Fibroblast of peridontal ligament (primary cell): ENCODE results near the gene GOLGA6B.
"Not testable (repeated sequence)": the region's sequence is repeated elsewhere in the genome, so short reads cannot be mapped to it uniquely, and the experiment has no call there.

ENCODE experiments used
- DNase-seq: peaks from one replicate; pipeline ENCODE4 v3.0.0-alpha.2; 2010; ENCODE audit errors: extremely low read depth

Gene GOLGA6B

GRCh38 chr15:72663931-72664330, 9.4 kb downstream of the GOLGA6B start:
- not testable (repeated sequence) for DNase-seq

GRCh38 chr15:72665706-72666105, 11.2 kb downstream of the GOLGA6B start:
- not testable (repeated sequence) for DNase-seq

- DNase-seq: not testable (repeated sequence)
Observed at GRCh38 chr15:72669803-72670202, 15.3 kb downstream of the GOLGA6B start.

- DNase-seq: peak; percentile 32
Observed at GRCh38 chr15:72670656-72671352, 16.3 kb downstream of the GOLGA6B start.

DNA sequence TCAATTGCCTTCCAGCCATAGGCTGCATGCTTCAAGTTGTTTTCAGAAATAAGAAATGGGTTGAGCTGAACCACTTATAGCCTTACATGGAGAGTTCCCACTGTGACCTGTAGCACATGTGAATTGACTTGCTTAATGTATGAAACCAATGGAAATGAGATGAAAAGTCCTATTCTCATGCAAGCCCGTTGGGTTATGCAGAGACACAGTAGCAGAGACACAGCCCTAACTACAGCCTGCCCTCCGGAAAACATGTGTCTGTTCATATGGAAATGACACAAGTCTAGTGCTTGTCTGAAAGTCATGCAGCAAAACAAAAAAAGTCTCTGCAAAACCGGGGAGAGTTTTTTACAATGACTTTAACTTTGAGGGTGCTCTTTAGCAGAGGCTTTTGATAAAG, 17.0 kb downstream of the GOLGA6B start:
- DNase-seq: no peak

DNA sequence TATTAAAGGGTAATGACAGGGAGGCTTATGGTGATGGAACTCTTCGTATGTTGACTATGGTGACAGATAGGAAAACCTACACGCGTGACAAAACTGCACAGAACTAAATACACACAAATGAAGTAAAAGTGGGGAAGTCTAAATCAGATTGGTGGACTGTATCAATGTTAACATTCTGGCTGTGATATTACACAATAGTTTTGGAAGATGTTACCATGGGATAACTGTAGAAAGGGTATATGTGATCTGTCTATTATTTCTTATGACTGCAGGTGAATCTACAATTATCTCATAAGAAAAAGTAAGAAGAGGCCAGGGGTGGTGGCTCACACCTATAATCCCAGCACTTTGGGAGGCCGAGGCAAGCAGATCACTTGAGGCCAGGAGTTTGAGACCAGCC, 22.3 kb downstream of the GOLGA6B start:
- no peak for DNase-seq

- no peak for DNase-seq
Observed at GRCh38 chr15:72680931-72681330, 26.4 kb downstream of the GOLGA6B start.

- no peak for DNase-seq
Observed at GRCh38 chr15:72682772-72683171, 28.3 kb downstream of the GOLGA6B start.

GRCh38 chr15:72685301-72685924, 30.9 kb downstream of the GOLGA6B start:
- DNase-seq: no peak

DNA sequence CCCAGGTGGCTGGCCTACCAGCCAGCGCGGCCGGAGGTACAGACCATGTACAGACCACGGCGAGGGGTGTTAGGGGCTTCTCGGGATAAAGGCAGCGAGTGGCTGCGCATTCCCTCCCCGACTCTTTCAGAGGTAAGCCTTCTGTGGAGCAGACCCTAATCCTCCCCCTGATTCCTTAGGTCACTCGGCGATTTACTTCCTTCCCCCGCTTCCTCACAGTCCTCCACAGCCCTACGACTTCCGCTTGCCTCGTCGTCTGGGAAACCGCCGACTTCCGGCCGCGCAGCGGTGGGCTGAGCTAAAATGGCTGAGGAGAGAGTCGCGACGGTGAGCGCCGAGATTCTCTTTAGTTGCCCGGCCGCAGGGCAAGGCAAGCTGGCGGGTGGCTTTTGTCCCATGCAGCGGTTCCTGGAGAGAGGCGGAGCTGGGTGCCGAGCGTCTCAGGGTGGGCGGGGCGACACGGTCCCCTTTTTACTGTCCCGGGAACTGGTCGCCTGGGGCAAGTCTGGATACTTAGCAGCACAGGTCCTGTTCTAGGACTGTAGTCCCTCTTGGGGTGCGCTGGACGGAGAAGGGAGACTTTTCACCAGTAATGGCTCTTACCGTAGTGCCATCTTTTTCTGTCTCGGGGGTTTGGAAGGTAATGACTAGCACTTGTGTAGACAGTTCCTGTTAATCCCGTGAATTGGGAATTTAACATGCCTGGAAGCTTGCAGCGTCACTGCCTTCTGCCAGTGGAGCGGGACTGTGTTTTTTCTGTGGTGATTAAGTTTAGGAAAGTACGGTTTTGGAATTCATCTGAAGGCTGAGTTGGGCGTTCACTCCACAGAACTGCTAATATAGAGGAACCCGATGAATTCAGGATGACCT, 31.7 kb downstream of the GOLGA6B start, which contains the start of the genes BBS4 and HIGD2B:
BBS4 (plus strand) TSS at position 283 of the 870 bp plus-strand sequence; CDS start at position 304, 21 bp downstream.
HIGD2B (minus strand) TSS at position 258 of the 870 bp plus-strand sequence. CDS start 9,808 bp downstream, outside the sequence.
- peak; percentile 81 for DNase-seq

DNA sequence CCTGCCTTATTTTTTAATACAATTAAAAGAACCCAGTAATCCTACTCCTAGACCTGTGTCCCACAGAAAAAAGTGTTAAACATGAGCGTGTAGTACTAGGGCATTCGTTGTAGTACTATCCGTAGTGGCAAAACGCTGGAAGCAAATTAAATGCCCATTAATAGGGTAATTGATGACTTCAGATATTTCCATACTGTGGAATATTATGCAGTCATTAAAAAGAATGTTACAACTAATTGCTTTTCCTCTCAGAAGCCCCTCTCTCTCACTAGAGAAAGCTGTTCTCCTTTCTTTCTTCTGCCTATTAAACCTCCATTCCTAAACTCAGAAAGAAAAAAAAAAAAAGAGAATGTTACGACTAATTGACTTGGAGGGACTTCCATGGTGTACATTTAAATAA, 34.2 kb downstream of the GOLGA6B start:
- DNase-seq: no peak

DNA sequence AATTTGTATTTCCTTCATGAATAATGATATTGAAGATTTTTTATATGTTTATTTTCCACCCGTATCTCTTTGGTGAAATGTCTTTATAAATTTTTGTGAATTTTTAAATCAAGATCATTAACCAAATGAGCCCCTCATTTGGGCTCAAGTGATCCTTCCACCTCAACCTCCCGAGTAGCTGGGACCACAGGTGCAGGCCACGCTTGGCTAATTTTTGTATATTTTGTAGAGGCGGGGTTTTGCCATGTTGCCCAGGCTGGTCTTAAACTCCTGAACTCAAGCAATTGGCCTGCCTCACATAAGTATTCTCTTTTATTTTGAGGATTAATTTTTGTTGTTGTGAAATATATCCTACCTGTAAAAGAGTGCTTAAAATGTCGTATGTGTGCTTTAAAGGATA, 36.4 kb downstream of the GOLGA6B start:
- no peak for DNase-seq

DNA sequence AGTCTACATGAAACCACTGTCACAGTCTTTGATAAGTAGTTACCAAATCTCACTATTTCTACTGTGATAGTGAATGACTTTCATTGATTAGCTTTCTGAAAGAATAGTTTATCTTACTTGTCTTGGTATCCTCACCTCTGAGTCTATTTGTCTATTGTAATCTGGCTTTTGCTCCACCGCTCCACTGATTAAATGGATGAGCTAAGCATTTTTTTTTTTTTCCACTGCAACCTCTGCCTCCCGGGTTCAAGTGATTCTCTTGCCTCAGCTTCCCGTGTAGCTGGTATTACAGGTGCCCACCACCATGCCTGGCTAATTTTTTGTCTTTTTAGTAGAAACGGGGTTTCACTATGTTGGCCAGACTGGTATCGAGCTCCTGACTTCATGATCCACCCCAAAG, 44.4 kb downstream of the GOLGA6B start:
- no peak for DNase-seq

DNA sequence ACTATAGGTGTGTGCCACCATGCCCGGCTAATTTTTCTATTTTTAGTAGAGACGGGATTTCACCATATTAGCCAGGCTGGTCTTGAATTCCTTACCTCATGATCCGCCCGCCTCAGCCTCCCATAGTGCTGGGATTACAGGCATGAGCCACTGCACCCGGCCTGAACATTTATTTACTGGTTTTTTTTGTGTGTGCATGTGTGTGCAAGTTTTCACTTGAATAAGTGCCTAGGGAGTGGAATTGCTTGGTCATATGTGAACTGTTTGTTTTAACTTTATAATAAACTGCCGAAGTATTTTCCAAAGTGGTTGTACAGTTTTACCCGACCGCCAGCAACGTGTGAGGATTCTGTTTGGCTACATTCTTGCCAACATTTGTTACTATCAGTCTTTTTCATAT, 45.6 kb downstream of the GOLGA6B start:
- no peak for DNase-seq

DNA sequence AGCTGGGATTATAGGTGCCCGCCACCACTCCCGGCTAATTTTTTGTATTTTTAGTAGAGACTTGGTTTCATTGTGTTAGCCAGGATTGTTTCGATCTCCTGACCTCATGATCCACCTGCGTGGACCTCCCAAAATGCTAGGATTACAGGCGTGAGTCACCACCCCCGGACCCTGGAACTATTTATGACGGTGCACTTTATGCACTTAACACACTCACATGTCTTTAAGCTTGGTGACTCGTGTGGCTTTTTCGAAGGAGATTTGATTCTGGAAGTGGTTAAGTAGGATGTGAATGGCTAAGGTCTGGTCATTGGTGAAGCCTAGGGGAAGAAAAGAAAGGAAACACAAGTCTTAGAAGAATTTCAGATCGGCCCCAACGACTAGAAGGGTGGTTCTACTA, 51.8 kb downstream of the GOLGA6B start:
- DNase-seq: peak; percentile 31

DNA sequence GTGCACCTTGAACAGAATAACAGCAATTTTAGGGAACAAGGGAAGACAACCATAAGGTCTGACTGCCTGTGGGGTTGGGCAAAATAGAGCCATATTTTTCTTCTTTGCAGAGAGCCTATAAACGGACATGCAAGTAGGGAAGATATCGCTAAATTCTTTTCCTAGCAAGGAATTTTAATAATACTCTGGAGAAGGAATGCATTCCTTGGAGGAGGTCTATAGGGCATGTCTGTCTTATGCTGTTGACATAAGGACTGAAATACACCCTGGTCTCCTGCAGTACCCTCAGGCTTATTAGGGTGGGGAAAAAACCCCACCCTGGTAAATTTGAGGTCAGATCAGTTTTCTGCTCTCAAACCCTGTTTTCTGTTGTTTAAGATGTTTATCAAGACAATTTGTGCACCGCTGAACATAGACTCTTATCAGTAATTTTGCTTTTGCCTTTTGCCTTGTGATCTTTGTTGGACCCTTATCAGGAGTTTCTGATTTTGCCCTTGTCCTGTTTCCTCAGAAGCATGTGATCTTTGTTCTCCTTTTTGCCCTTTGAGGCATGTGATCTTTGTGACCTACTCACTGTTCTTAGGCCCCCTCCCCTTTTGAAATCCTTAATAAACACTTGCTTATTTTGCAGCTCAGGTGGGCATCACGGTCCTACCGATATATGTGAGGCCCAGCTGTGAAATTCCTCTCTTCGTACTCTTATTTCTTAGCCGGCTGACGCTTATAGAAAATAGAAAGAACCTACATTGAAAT, 54.2 kb downstream of the GOLGA6B start:
- DNase-seq: not testable (repeated sequence)
